Naive thymus-derived CD4-positive, alpha-beta T cell (primary cell): ENCODE measurements around the gene MYL11. TPM values are rescaled to one million over a fixed set of nuclear protein-coding genes. Genes with fewer than 3 reads are reported as not detected.

Experiments used
- ATAC-seq: fragments of 150-1000 bp; cut with Tn5 transposase; 2 replicates; pipeline ENCODE4 v1.10.0; 2021; ENCODE audit warnings: mild to moderate bottlenecking, moderate library complexity
- CTCF ChIA-PET: fragments of 350-600 bp; sonication (Branson Sonifier 250); formaldehyde crosslinking; loops from one replicate; lab custom pipeline; 2021; ENCODE audit warnings: antibody characterized with exemption; lab: Charles Lee
- POLR2A ChIA-PET: fragments of 350-600 bp; sonication (Branson Sonifier 250); formaldehyde crosslinking; loops from one replicate; lab custom pipeline; 2021; ENCODE audit warnings: antibody characterized with exemption, inconsistent platforms; lab: Charles Lee
- DNase-seq, 9 donors: peaks; one replicate each; pipeline versions ENCODE4 v3.0.0 to v3.0.0-alpha.2; 2020 to 2022; ENCODE audit warnings: mixed read lengths in 1 of 9
- H3K27ac ChIP-seq: one replicate; pipeline ENCODE4 v1.7.0; 2013; ENCODE audit warnings: mild to moderate bottlenecking, low read depth, low read length, moderate library complexity
- H3K27me3 ChIP-seq, 2 donors: one replicate each; pipeline ENCODE4 v1.7.0; 2013; ENCODE audit warnings: low read length in 2 of 2, mild to moderate bottlenecking in 2 of 2, moderate library complexity in 2 of 2; ENCODE audit not compliant: control insufficient read depth in 2 of 2, insufficient read depth in 2 of 2
- H3K36me3 ChIP-seq, 3 experiments: 1 replicate in 2 of 3; 2 replicates in 1 of 3; pipeline ENCODE4 v1.7.0; 2013; ENCODE audit warnings: low read length in 3 of 3, mild to moderate bottlenecking in 3 of 3, moderate library complexity in 1 of 3; ENCODE audit not compliant: insufficient read depth in 3 of 3, control insufficient read depth in 2 of 3
- H3K4me1 ChIP-seq, 2 donors: one replicate each; pipeline ENCODE4 v1.7.0; 2013; ENCODE audit warnings: low read length in 2 of 2, mild to moderate bottlenecking in 2 of 2, moderate library complexity in 1 of 2; ENCODE audit not compliant: control insufficient read depth in 2 of 2, insufficient read depth in 2 of 2
- H3K4me3 ChIP-seq: 2 replicates; pipeline ENCODE4 v1.7.0; 2013; ENCODE audit warnings: mild to moderate bottlenecking, low read length
- H3K9me3 ChIP-seq, 3 experiments: 1 replicate in 2 of 3; 2 replicates in 1 of 3; pipeline ENCODE4 v1.7.0; 2013; ENCODE audit warnings: low read length in 3 of 3; ENCODE audit not compliant: control insufficient read depth in 2 of 3
- H3K27ac Mint-ChIP-seq, 9 donors: one replicate each; pipeline ENCODE4 v1.8.0; 2020 to 2022; ENCODE audit warnings: mixed read lengths in 9 of 9, mild to moderate bottlenecking in 8 of 9, moderate library complexity in 5 of 9, inconsistent platforms in 2 of 9
- H3K27me3 Mint-ChIP-seq, 5 donors: one replicate each; pipeline ENCODE4 v1.8.0; 2021 to 2022; ENCODE audit warnings: mixed read lengths in 5 of 5, mild to moderate bottlenecking in 1 of 5
- H3K36me3 Mint-ChIP-seq, 5 donors: one replicate each; pipeline ENCODE4 v1.8.0; 2020 to 2022; ENCODE audit warnings: mixed read lengths in 5 of 5, mild to moderate bottlenecking in 3 of 5, inconsistent platforms in 1 of 5
- H3K4me1 Mint-ChIP-seq, 7 donors: one replicate each; pipeline ENCODE4 v1.8.0; 2020 to 2022; ENCODE audit warnings: mixed read lengths in 7 of 7, mild to moderate bottlenecking in 3 of 7, inconsistent platforms in 1 of 7
- H3K4me3 Mint-ChIP-seq, 10 donors: one replicate each; pipeline ENCODE4 v1.8.0; 2020 to 2022; ENCODE audit warnings: mild to moderate bottlenecking in 10 of 10, mixed read lengths in 10 of 10, moderate library complexity in 6 of 10, inconsistent platforms in 2 of 10
- H3K9me3 Mint-ChIP-seq, 11 donors: one replicate each; pipeline ENCODE4 v1.8.0; 2020 to 2022; ENCODE audit warnings: mixed read lengths in 11 of 11, mild to moderate bottlenecking in 4 of 11, inconsistent platforms in 1 of 11, moderate library complexity in 1 of 11
- intact Hi-C, 2 donors: fragments of 100-400 bp; cut with micrococcal nuclease; formaldehyde crosslinking; loops; one replicate each; pipeline ENCODE4 v1.15.1; 2023
- polyA plus RNA-seq, 2 donors: library from polyadenylated mRNA; unstranded; fragments of 300-500 nt; fragmentation: Illumina TruSeq; gene quantifications; one replicate each; pipeline ENCODE4 v1.2.3, GENCODE V29; 2021
- total RNA-seq, 6 experiments: library from RNA in 5 of 6; stranded (reverse) in 5 of 6; gene quantifications; 1 replicate in 5 of 6; 2 replicates in 1 of 6; pipeline ENCODE4 v1.2.3 and lab custom pipeline; 2021 to 2026

Gene MYL11
- total and polyA plus RNA-seq, 7 experiments from 2014 or later: 0.87 to 2.0 (median 1.6) TPM; not detected in 4

DNA sequence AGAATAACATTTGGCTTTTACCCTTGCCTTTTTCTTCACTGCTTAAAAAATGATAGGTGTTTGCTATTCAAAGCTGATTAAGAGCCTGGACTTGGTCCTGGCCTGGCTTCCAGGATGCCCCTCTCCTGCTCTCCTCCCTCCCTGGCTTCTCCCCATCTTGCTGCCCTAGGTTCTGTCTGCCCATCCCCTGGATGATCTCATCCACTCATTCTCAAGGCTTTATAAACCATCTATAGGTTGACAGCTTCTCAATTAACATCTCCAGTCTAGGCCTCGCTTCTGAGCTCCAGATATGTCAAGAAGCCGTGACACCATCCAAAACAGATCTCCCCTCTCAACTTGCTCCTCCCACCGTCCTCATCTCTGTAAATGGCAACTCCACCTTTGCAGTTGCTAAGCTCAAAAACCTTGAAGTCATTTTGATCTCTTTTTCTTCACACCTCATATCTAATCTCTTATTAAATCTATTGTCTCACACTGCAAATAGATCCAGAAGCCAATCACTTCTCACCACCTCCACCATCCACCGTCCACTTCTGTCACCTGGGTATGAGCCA, 41.5 kb downstream of the MYL11 start:
- Mint-ChIP-seq H3K4me1 (peaks cover 14 to 34% (median 20%) of the 10 kb centered on the region in 7 donors), H3K4me3 (peak overlapping the region in 6 of 10 donors; percentile 0 to 46 (median 12)), H3K27me3 (no peaks in the 10 kb centered on the region), H3K27ac (peak overlapping the region in 8 of 9 donors; percentile 6 to 81 (median 71)), H3K9me3 (no peaks in the 10 kb centered on the region), H3K36me3 (peaks cover 0 to 13% (median 8%) of the 10 kb centered on the region in 5 donors)
- ChIA-PET CTCF (interaction anchor here (1.2 kb wide), 1 partner anchor 14 kb away, joined by 5 read pairs; the partner anchor contains the start of gene DCTPP1), POLR2A (interaction anchor here (0.5 to 4.3 kb wide), 9 partner anchors 8 to 348 kb away, joined by 3 to 82 read pairs (median 6); partner anchors contain the start of genes CD2BP2, CORO1A, DCTPP1 and SEPTIN1)
- Histone ChIP-seq H3K27ac (no peak overlapping the region), H3K9me3 (no peaks in the 10 kb centered on the region), H3K4me1 (peaks cover 6 to 8% of the 10 kb centered on the region in 2 donors), H3K36me3 (peaks cover 0 to 17% (median 0%) of the 10 kb centered on the region in 3 experiments), H3K4me3 (no peak overlapping the region), H3K27me3 (no peaks in the 10 kb centered on the region)
- DNase-seq: no peak
- intact Hi-C loops: loop anchor here (2.0 to 10.0 kb wide), 3 partner anchors 21 to 611 kb away; partner anchors contain the start of genes MAZ (in 1 of the 2), SRCAP (in 1 of the 2) and ZNF48 (in 1 of the 2)
- no peak for ATAC-seq

DNA sequence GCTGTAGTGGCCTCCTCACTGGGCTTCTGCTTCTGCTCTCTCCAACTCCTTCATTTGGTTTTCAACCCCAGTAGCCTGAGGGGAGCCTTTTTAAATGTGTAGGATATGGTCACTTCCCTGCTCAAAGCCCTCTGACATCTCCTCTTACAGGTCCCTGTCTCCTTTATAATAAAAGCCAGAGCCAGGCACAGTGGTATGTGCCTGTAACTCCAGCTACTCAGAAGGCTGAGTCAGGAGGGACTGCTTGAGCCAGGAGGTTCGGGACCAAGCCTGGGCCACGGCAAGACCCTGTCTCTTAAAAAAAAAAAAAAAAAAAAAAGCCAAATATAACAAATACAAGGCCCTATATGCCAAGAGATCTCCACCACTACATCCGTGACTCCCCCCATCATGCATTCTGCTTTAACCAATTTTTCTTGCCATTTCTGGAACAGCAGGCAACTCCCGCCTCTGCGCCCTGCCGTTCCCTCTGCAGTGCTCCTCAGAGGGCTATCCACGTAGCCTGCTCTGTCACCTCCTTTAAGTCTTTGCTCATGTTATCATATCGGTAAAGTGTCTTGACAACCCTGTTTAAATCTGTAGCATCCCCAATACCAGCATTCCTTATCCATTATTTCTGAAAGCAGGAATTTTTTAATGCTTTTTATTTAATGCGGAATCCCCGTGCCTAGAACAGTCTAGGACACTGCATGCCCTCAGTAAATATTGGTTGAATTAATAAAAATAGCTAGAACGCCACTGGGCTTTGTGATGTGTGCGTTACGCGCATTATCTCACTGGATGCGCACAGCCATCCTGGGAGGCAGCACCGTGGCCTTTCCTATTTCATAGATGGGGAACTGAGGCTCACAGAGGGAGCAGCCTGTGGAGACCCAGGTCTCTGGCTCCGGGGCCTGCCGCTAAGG, 42.3 kb downstream of the MYL11 start:
- Histone ChIP-seq H3K27me3 (no peaks in the 10 kb centered on the region), H3K4me3 (peak overlapping the region; percentile 76), H3K4me1 (peaks cover 6 to 8% of the 10 kb centered on the region in 2 donors), H3K36me3 (peaks cover 0 to 13% (median 0%) of the 10 kb centered on the region in 3 experiments), H3K27ac (peak overlapping the region; percentile 85), H3K9me3 (no peaks in the 10 kb centered on the region)
- ChIA-PET POLR2A (interaction anchor here (0.7 to 4.3 kb wide), 48 partner anchors 9 to 353 kb away, joined by 3 to 82 read pairs (median 5); partner anchors contain the start of genes ALDOA, CD2BP2, CORO1A and DCTPP1), CTCF (interaction anchor here (0.5 to 2.5 kb wide), 10 partner anchors 7 to 325 kb away, joined by 3 to 20 read pairs (median 5); partner anchors contain the start of genes DCTPP1 and ZNF771)
- peak overlapping the region; percentile 0 to 80 (median 60) for H3K4me3 Mint-ChIP-seq
- H3K27ac Mint-ChIP-seq: peak overlapping the region in 8 of 9 donors; percentile 33 to 82 (median 66)
- peaks cover 0 to 15% (median 10%) of the 10 kb centered on the region in 5 donors for H3K36me3 Mint-ChIP-seq
- intact Hi-C loops: loop anchor here (1.0 to 10.0 kb wide), 4 partner anchors 10 to 612 kb away; partner anchors contain the start of genes MAZ (in 1 of the 2), SRCAP (in 1 of the 2), ZNF48 (in 1 of the 2) and ZNF771 (in 1 of the 2)
- H3K9me3 Mint-ChIP-seq: no peaks in the 10 kb centered on the region
- peaks cover 14 to 36% (median 18%) of the 10 kb centered on the region in 7 donors for H3K4me1 Mint-ChIP-seq
- ATAC-seq: no peak
- DNase-seq: no peak
- no peaks in the 10 kb centered on the region for H3K27me3 Mint-ChIP-seq

DNA sequence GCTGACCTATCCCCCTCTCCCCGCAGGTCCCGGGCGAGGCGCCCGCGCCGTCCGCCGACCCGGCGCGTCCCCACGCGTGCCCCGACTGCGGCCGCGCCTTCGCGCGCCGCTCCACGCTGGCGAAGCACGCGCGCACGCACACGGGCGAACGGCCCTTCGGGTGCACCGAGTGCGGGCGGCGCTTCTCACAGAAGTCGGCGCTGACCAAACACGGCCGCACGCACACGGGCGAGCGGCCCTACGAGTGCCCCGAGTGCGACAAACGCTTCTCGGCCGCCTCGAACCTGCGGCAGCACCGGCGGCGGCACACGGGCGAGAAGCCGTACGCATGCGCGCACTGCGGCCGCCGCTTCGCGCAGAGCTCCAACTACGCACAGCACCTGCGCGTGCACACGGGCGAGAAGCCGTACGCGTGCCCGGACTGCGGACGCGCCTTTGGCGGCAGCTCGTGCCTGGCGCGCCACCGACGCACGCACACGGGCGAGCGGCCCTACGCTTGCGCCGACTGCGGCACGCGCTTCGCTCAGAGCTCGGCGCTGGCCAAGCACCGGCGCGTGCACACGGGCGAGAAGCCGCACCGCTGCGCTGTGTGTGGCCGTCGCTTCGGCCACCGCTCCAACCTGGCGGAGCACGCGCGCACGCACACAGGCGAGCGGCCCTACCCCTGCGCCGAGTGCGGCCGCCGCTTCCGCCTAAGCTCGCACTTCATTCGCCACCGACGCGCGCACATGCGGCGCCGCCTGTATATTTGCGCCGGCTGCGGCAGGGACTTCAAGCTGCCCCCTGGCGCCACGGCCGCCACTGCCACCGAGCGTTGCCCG, 43.1 kb downstream of the MYL11 start:
- Histone ChIP-seq H3K9me3 (no peaks in the 10 kb centered on the region), H3K4me1 (peaks cover 6 to 8% of the 10 kb centered on the region in 2 donors), H3K27me3 (no peaks in the 10 kb centered on the region), H3K4me3 (peak overlapping the region; percentile 76), H3K36me3 (peaks cover 0 to 13% (median 0%) of the 10 kb centered on the region in 3 experiments), H3K27ac (peak overlapping the region; percentile 85)
- Mint-ChIP-seq H3K27ac (peak overlapping the region in 7 of 9 donors; percentile 69 to 88 (median 81)), H3K27me3 (no peaks in the 10 kb centered on the region), H3K4me3 (peak overlapping the region; percentile 54 to 80 (median 70)), H3K36me3 (peaks cover 0 to 14% (median 5%) of the 10 kb centered on the region in 5 donors), H3K4me1 (peaks cover 12 to 31% (median 14%) of the 10 kb centered on the region in 7 donors), H3K9me3 (no peaks in the 10 kb centered on the region)
- intact Hi-C loops: loop anchor here (1.0 to 10.0 kb wide), 6 partner anchors 10 to 613 kb away; partner anchors contain the start of genes DCTPP1 (in 2 of the 2), MAPK3 (in 1 of the 2), MAZ (in 1 of the 2) and SRCAP (in 1 of the 2)
- ChIA-PET POLR2A (interaction anchor here (0.5 to 4.3 kb wide), 59 partner anchors 8 to 353 kb away, joined by 3 to 82 read pairs (median 4); partner anchors contain the start of genes ALDOA, CORO1A, DCTPP1 and FBRS), CTCF (interaction anchor here (0.5 to 2.5 kb wide), 10 partner anchors 8 to 325 kb away, joined by 3 to 20 read pairs (median 4); partner anchors contain the start of genes DCTPP1 and ZNF771)
- DNase-seq (peak; percentile 79 to 93 (median 88)), ATAC-seq (peak; percentile 95)

DNA sequence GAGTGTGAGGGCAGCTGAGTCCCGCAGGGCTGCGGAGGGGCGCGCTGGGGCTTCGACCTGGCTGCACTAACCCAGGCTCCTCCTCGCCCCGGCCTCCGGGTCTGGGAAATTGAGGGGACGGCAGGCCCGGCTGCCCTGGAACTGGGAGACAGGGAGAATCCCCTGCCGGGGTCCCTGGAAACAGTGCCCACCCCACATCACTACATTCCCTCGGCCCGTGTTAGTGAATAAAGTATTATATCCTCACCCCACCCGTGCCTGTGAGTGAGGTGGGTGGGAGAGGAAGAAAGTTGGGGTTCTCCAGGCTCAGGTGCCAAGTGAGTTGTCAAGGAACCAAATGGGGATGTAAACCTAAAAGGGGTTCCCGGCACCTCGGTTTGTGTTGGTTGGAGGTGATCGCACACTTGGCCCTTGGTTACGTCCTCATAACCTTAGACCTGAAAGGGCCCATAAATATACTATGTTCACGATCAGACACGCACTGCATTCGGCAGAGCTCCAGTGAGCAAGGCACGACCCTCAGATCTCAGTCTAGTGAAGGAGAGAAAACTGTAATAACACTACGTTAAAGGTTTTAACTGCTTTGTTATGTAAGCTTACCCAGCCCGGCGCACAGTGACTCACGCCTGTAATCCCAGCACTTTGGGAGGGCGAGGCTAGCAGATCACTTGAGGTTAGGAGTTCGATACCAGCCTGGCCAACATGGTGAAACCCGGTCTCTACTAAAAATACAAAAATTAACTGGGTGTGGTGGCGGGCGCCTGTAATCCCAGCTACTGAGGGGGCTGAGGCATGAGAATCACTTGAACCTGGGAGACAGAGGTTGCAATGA, 44.0 kb downstream of the MYL11 start:
- intact Hi-C loops: loop anchor here (1.0 to 10.0 kb wide), 3 partner anchors 12 to 614 kb away; partner anchors contain the start of genes DCTPP1 (in 2 of the 2), MAPK3 (in 1 of the 2) and MAZ (in 1 of the 2)
- Mint-ChIP-seq H3K9me3 (no peaks in the 10 kb centered on the region), H3K27me3 (no peaks in the 10 kb centered on the region), H3K4me3 (peak overlapping the region; percentile 59 to 80 (median 66)), H3K27ac (peak overlapping the region; percentile 60 to 91 (median 81)), H3K4me1 (peaks cover 12 to 31% (median 14%) of the 10 kb centered on the region in 7 donors), H3K36me3 (peaks cover 0 to 14% (median 5%) of the 10 kb centered on the region in 5 donors)
- Histone ChIP-seq H3K9me3 (no peaks in the 10 kb centered on the region), H3K36me3 (peaks cover 0 to 18% (median 0%) of the 10 kb centered on the region in 3 experiments), H3K4me1 (peaks cover 6 to 8% of the 10 kb centered on the region in 2 donors), H3K4me3 (peak overlapping the region; percentile 76), H3K27me3 (no peaks in the 10 kb centered on the region), H3K27ac (peak overlapping the region; percentile 85)
- CTCF ChIA-PET: interaction anchor here (0.6 to 2.5 kb wide), 9 partner anchors 9 to 326 kb away, joined by 3 to 20 read pairs (median 6); partner anchors contain the start of genes DCTPP1 and ZNF771
- ATAC-seq (no peak), DNase-seq (no peak)
- POLR2A ChIA-PET: interaction anchor here (0.5 to 4.3 kb wide), 60 partner anchors 8 to 354 kb away, joined by 3 to 82 read pairs (median 4); partner anchors contain the start of genes ALDOA, CORO1A, DCTPP1 and FBRS

DNA sequence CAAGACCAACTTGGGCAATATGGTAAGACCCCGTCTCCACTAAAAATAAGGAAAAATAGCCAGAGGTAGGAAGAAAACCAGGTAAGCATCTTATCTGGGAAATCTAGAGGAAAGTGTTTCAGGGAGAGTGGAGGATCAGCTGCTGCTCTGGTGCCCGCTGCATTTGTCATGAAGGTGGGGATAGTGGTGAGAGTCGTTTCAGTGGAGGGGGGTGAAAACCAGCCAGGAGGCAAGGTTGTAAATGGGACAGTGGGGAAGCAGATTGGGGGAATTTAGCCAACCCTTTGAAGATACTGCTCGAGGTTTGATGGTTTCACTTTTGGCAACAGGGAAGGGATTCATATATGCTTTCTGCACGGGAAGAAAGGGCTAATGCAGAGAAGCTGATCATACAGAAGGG, 46.4 kb downstream of the MYL11 start:
- no peaks in the 10 kb centered on the region for H3K9me3 ChIP-seq
- Mint-ChIP-seq H3K36me3 (peaks cover 0 to 22% (median 12%) of the 10 kb centered on the region in 5 donors), H3K27me3 (no peaks in the 10 kb centered on the region), H3K27ac (peak overlapping the region in 3 of 9 donors; percentile 26 to 63 (median 45)), H3K9me3 (no peaks in the 10 kb centered on the region), H3K4me1 (peaks cover 14 to 29% (median 17%) of the 10 kb centered on the region in 7 donors), H3K4me3 (no peak overlapping the region)
- H3K36me3 ChIP-seq: peaks cover 0 to 30% (median 5%) of the 10 kb centered on the region in 3 experiments
- H3K4me3 ChIP-seq: no peak overlapping the region
- ATAC-seq (no peak), DNase-seq (no peak)
- intact Hi-C loops: no loop called here
- H3K27ac ChIP-seq: no peak overlapping the region
- H3K27me3 ChIP-seq: no peaks in the 10 kb centered on the region
- peaks cover 6 to 8% of the 10 kb centered on the region in 2 donors for H3K4me1 ChIP-seq
- CTCF ChIA-PET: interaction anchor here (1.0 kb wide), 1 partner anchor 9 kb away, joined by 3 read pairs; the partner anchor contains the start of gene DCTPP1
- POLR2A ChIA-PET: interaction anchor here (0.7 to 1.5 kb wide), 6 partner anchors 11 to 151 kb away, joined by 3 to 8 read pairs (median 4); partner anchors contain the start of genes ITGAL and ZNF771
